ENCODE data around the gene PRSS27.

Gene PRSS27

DNA sequence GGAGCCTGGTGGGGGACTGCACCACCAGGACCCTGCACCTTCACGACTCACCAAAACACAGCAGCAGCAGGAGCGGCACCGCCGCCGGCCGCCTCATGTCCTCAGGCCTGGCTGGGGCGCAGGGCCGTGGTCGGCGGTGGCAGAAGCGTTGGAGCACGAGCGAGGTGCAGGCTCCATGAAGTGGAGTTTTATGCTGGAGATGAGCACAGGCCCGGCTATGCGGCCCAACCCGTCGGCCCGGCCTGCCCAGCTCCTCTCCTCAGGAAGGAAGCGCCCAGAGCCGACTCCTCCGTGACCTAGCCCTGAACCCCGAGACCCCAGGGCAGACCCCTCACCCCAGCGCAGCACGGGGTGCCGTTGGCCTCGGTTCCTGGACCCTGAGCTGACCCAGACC lies at the start of gene PRSS27:
PRSS27 (minus strand) TSS at position 161 of the 394 bp plus-strand sequence; CDS start at position 97, 64 bp downstream.
- Histone ChIP-seq H2AFZ (ENCODE audit: low read length) (no peak within 1 kb of the TSS), H3K27me3 (ENCODE audit: insufficient read depth, low read length) (no peaks in the 10 kb centered on the region; the same call in 1 of the 2 replicates), H3F3A (ENCODE audit: insufficient read depth, low read length) (no peaks in the 10 kb centered on the region), H3K4me1 (ENCODE audit: insufficient read depth, low read length, severe bottlenecking) (peaks cover 11% of the 10 kb centered on the region), H3K9me3 (ENCODE audit: low read length) (no peaks in the 10 kb centered on the region), H3K4me2 (ENCODE audit: low read length) (peak within 1 kb of the TSS; percentile 73), H3K27ac (ENCODE audit: low read depth, low read length, poor library complexity, severe bottlenecking) (no peak within 1 kb of the TSS), H3K9ac (ENCODE audit: low read length) (peak within 1 kb of the TSS; percentile 69), H3K9me2 (ENCODE audit: low read depth, low read length) (no peaks in the 10 kb centered on the region), H3K79me2 (ENCODE audit: insufficient read depth, low read length) (no peaks in the 10 kb centered on the region), H3K4me3 (ENCODE audit: low read depth, low read length, poor library complexity, severe bottlenecking) (peak within 1 kb of the TSS; percentile 67), H3K36me3 (ENCODE audit: insufficient read depth, low read length) (no peaks in the 10 kb centered on the region), H4K20me1 (ENCODE audit: insufficient read depth, low read length) (no peaks in the 10 kb centered on the region)
- TF ChIP-seq, protein P1, sequence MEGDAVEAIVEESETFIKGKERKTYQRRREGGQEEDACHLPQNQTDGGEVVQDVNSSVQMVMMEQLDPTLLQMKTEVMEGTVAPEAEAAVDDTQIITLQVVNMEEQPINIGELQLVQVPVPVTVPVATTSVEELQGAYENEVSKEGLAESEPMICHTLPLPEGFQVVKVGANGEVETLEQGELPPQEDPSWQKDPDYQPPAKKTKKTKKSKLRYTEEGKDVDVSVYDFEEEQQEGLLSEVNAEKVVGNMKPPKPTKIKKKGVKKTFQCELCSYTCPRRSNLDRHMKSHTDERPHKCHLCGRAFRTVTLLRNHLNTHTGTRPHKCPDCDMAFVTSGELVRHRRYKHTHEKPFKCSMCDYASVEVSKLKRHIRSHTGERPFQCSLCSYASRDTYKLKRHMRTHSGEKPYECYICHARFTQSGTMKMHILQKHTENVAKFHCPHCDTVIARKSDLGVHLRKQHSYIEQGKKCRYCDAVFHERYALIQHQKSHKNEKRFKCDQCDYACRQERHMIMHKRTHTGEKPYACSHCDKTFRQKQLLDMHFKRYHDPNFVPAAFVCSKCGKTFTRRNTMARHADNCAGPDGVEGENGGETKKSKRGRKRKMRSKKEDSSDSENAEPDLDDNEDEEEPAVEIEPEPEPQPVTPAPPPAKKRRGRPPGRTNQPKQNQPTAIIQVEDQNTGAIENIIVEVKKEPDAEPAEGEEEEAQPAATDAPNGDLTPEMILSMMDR (IDR thresholded peaks at IDR 0.05; ENCODE audit: low read length), result no peak
- no peak for TF ChIP-seq EZH2 (IDR thresholded peaks at IDR 0.05; ENCODE audit: borderline replicate concordance, low read length)

DNA sequence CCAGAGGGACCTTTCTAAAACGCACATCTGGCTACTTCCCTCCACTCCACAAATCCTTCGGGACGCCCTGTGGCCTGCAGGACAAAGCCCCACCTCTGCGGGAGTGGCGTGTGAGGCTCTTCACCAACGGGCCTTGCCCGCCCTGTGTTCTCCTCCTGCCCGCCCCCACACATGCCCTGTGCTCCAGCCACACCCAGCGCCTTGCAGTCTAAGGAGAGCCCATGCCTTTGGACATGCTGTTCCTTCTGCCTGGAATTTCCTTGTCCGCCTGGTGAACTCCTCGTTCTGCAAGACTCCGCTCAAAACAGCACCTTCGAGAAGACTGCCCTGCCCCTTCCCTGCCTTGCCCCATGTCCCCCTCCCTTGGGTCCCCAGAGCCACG lies 49.6 kb upstream of the PRSS27 start:
- Histone ChIP-seq H3K9me3 (ENCODE audit: low read length) (no peaks in the 10 kb centered on the region), H4K20me1 (ENCODE audit: insufficient read depth, low read length) (no peaks in the 10 kb centered on the region), H3K27ac (ENCODE audit: low read depth, low read length, poor library complexity, severe bottlenecking) (peak overlapping the region; percentile 37), H3K79me2 (ENCODE audit: insufficient read depth, low read length) (no peaks in the 10 kb centered on the region), H3F3A (ENCODE audit: insufficient read depth, low read length) (no peaks in the 10 kb centered on the region; the same call in 1 of the 2 replicates), H2AFZ (ENCODE audit: low read length) (no peak overlapping the region), H3K36me3 (ENCODE audit: insufficient read depth, low read length) (peaks cover 95% of the 10 kb centered on the region), H3K27me3 (ENCODE audit: insufficient read depth, low read length) (no peaks in the 10 kb centered on the region), H3K9ac (ENCODE audit: low read length) (no peak overlapping the region), H3K4me2 (ENCODE audit: low read length) (no peak overlapping the region), H3K4me1 (ENCODE audit: insufficient read depth, low read length, severe bottlenecking) (no peaks in the 10 kb centered on the region), H3K4me3 (ENCODE audit: low read depth, low read length, poor library complexity, severe bottlenecking) (no peak overlapping the region), H3K9me2 (ENCODE audit: low read depth, low read length) (no peaks in the 10 kb centered on the region)
- TF ChIP-seq EZH2 (IDR thresholded peaks at IDR 0.05; ENCODE audit: borderline replicate concordance, low read length), result no peak
- TF ChIP-seq, protein P1 (IDR thresholded peaks at IDR 0.05; ENCODE audit: low read length), result no peak

- Histone ChIP-seq H2AFZ (ENCODE audit: low read length) (no peak overlapping the region), H3K4me2 (ENCODE audit: low read length) (no peak overlapping the region), H3K9ac (ENCODE audit: low read length) (no peak overlapping the region), H3F3A (ENCODE audit: insufficient read depth, low read length) (no peaks in the 10 kb centered on the region; the same call in 1 of the 2 replicates), H3K9me3 (ENCODE audit: low read length) (no peaks in the 10 kb centered on the region), H3K4me1 (ENCODE audit: insufficient read depth, low read length, severe bottlenecking) (no peaks in the 10 kb centered on the region), H3K9me2 (ENCODE audit: low read depth, low read length) (no peaks in the 10 kb centered on the region), H3K4me3 (ENCODE audit: low read depth, low read length, poor library complexity, severe bottlenecking) (no peak overlapping the region), H3K36me3 (ENCODE audit: insufficient read depth, low read length) (peaks cover 96% of the 10 kb centered on the region), H3K27ac (ENCODE audit: low read depth, low read length, poor library complexity, severe bottlenecking) (no peak overlapping the region), H3K27me3 (ENCODE audit: insufficient read depth, low read length) (no peaks in the 10 kb centered on the region), H3K79me2 (ENCODE audit: insufficient read depth, low read length) (no peaks in the 10 kb centered on the region), H4K20me1 (ENCODE audit: insufficient read depth, low read length) (no peaks in the 10 kb centered on the region)
- TF ChIP-seq, protein P1 (IDR thresholded peaks at IDR 0.05; ENCODE audit: low read length), result no peak
- no peak for TF ChIP-seq EZH2 (IDR thresholded peaks at IDR 0.05; ENCODE audit: borderline replicate concordance, low read length)
Observed at GRCh38 chr16:2769100-2769529, 49.1 kb upstream of the PRSS27 start.
